Thoracic aorta (tissue), 2 donors: Measurements from ENCODE around the gene PRR13. TPM values are rescaled to one million over a fixed set of nuclear protein-coding genes. Genes with fewer than 3 reads are reported as not detected.
"Not testable (repeated sequence)": the region's sequence is repeated elsewhere in the genome, so short reads cannot be mapped to it uniquely, and the experiment has no call there.

Experiments used
- ATAC-seq: fragments of 150-250 bp; one replicate; pipeline ENCODE4 v1.8.0; 2017; ENCODE audit warnings: low read depth; ENCODE audit not compliant: insufficient number of reproducible peaks, low FRiP score
- DNase-seq: peaks from one replicate; pipeline ENCODE4 v3.0.0-alpha.2; 2020; ENCODE audit warnings: low spot score
- H3K27ac ChIP-seq, 2 donors: fragments of 200-600 bp; sonication (generic); 1 replicate in 1 of 2; 2 replicates in 1 of 2; pipeline ENCODE4 v1.5.1; 2016; ENCODE audit warnings: mild to moderate bottlenecking in 2 of 2, moderate library complexity in 2 of 2
- H3K27me3 ChIP-seq: fragments of 200-600 bp; sonication (generic); replicated peaks from 2 replicates; pipeline ENCODE4 v1.6.0; 2016; ENCODE audit warnings: mild to moderate bottlenecking; ENCODE audit not compliant: insufficient read depth
- H3K36me3 ChIP-seq: fragments of 200-600 bp; sonication (generic); one replicate; pipeline ENCODE4 v1.5.1; 2016
- H3K4me1 ChIP-seq, 2 donors: fragments of 200-600 bp; sonication (generic); 1 replicate in 1 of 2; 2 replicates in 1 of 2; pipeline versions ENCODE4 v1.5.1 to v1.6.0; 2016; ENCODE audit warnings: low read depth in 2 of 2, mild to moderate bottlenecking in 1 of 2; ENCODE audit not compliant: control insufficient read depth in 1 of 2
- H3K4me3 ChIP-seq: fragments of 200-600 bp; sonication (generic); 2 replicates; pipeline ENCODE4 v1.5.1; 2016; ENCODE audit warnings: mild to moderate bottlenecking
- H3K9me3 ChIP-seq: fragments of 200-600 bp; sonication (generic); 2 replicates; pipeline ENCODE4 v1.5.1; 2016
- total RNA-seq, 2 donors: library from RNA; depleted of rRNA; stranded (reverse); fragments of >200 nt; gene quantifications; one replicate each; pipeline versions ENCODE4 v1.1.0 to v1.2.3, GENCODE V29; 2016
- TF ChIP-seq, protein P1 (sequence below): fragments of 200-600 bp; sonication (generic); IDR thresholded peaks from one replicate; pipeline ENCODE4 v1.5.1; 2019; ENCODE audit warnings: antibody characterized with exemption

PRR13 gene
- total RNA-seq, 2 donors from 2014 or later: 53.6 to 86.2 TPM

GRCh38 chr12:53413485-53414204 is 27.9 kb upstream of the PRR13 start:
- DNase-seq: no peak
- TF ChIP-seq, protein P1, sequence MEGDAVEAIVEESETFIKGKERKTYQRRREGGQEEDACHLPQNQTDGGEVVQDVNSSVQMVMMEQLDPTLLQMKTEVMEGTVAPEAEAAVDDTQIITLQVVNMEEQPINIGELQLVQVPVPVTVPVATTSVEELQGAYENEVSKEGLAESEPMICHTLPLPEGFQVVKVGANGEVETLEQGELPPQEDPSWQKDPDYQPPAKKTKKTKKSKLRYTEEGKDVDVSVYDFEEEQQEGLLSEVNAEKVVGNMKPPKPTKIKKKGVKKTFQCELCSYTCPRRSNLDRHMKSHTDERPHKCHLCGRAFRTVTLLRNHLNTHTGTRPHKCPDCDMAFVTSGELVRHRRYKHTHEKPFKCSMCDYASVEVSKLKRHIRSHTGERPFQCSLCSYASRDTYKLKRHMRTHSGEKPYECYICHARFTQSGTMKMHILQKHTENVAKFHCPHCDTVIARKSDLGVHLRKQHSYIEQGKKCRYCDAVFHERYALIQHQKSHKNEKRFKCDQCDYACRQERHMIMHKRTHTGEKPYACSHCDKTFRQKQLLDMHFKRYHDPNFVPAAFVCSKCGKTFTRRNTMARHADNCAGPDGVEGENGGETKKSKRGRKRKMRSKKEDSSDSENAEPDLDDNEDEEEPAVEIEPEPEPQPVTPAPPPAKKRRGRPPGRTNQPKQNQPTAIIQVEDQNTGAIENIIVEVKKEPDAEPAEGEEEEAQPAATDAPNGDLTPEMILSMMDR: no peak
- no peaks in the 10 kb centered on the region for H3K9me3 ChIP-seq
- H3K36me3 ChIP-seq: peaks cover 31% of the 10 kb centered on the region
- H3K4me3 ChIP-seq: no peak overlapping the region
- H3K27me3 ChIP-seq: no peaks in the 10 kb centered on the region
- H3K27ac ChIP-seq: no peak overlapping the region
- ATAC-seq: no peak
- H3K4me1 ChIP-seq: peaks cover 0 to 19% of the 10 kb centered on the region in 2 donors

DNA sequence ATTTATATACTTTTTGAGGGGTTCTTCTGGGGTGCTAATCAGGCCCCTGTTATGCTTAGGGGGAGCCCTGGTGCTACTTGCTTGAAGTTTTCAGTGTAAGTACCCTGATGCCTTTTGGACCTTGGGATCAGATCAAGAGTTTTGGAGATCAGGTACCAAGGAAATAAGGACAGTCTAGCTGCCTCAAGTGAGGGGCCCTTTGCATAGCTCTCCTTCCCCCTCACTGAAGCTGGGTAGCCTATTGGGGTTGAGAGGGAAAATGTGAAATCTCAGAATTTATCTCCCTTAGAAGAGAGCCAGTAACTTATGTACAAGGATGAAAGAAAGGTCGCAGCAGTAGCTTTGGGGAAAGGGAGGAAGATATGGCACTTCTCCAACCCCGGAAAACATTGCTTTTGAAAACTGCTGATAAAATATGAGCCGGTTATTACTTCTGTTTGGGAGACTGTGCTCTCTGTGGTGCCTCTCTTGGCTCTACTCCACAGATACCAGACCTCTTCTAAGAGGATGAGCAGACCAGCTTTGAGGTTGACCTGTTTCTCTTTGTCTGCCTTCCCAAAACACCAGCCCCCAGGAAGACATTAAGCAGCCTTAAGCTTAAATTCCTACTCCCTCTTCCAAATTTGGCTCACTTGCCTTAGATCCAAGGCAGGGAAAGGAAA is 26.6 kb upstream of the PRR13 start:
- Histone ChIP-seq H3K9me3 (no peaks in the 10 kb centered on the region), H3K27ac (no peak overlapping the region), H3K27me3 (no peaks in the 10 kb centered on the region), H3K4me3 (no peak overlapping the region), H3K4me1 (peaks cover 0 to 19% of the 10 kb centered on the region in 2 donors), H3K36me3 (peaks cover 20% of the 10 kb centered on the region)
- DNase-seq: no peak
- no peak for ATAC-seq
- TF ChIP-seq, protein P1: no peak

GRCh38 chr12:53415752-53416389 is 25.7 kb upstream of the PRR13 start:
- not testable (repeated sequence) for H3K27ac ChIP-seq

GRCh38 chr12:53417291-53417816 is 24.2 kb upstream of the PRR13 start:
- H3K27ac ChIP-seq, ATAC-seq, H3K4me3 ChIP-seq, H3K27me3 ChIP-seq, H3K9me3 ChIP-seq, DNase-seq, H3K36me3 ChIP-seq: not testable (repeated sequence)
- peaks cover 0 to 22% of the 10 kb centered on the region in 2 donors for H3K4me1 ChIP-seq

More at GRCh38 chr12:53415752-53416389, 25.7 kb upstream of the PRR13 start:
- Histone ChIP-seq H3K36me3 (peaks cover 11% of the 10 kb centered on the region), H3K4me1 (peaks cover 0 to 19% of the 10 kb centered on the region in 2 donors)
- H3K4me3 ChIP-seq, ATAC-seq, H3K27me3 ChIP-seq, DNase-seq, H3K9me3 ChIP-seq: not testable (repeated sequence)

DNA sequence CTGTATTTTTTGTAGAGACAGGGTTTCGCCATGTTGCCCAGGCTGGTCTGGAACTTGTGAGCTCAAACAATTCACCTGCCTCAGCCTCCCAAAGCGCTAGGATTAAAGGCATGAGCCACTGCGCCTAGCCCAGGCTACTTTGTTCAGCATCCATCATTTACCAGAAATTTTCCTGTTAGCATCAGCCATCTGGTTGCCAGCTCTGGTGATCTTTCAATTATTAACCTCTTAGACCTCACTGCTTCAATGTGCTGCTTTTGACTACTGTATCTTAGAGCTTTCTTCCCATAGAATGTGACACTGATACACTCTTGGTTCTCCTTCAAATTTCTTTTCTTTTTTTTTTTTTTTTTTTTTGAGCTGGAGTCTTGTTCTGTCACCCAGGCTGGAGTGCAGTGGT is 23.3 kb upstream of the PRR13 start:
- ATAC-seq (no peak), DNase-seq (no peak)

More for the DNA sequence above, 23.3 kb upstream of the PRR13 start:
- Histone ChIP-seq H3K27ac (no peak overlapping the region), H3K4me1 (peaks cover 0 to 15% of the 10 kb centered on the region in 2 donors), H3K27me3 (no peaks in the 10 kb centered on the region), H3K9me3 (no peaks in the 10 kb centered on the region), H3K4me3 (no peak overlapping the region), H3K36me3 (no peaks in the 10 kb centered on the region)
- TF ChIP-seq, protein P1: no peak
